Ovary (tissue), 3 donors: Measurements from ENCODE around the gene CYFIP1.

ENCODE experiments used
- CTCF ChIP-seq, 3 donors: fragments of 450-650 bp in 2 of 3; fragments of 200-600 bp in 1 of 3; IDR thresholded peaks; one replicate each; pipeline versions ENCODE4 v1.5.1 to v1.8.0; 2016 to 2022; ENCODE audit warnings: antibody characterized with exemption in 3 of 3, mild to moderate bottlenecking in 1 of 3
- EP300 ChIP-seq: sonication (generic); formaldehyde crosslinking; IDR thresholded peaks from one replicate; pipeline ENCODE4 v1.6.1; 2017; ENCODE audit warnings: antibody characterized with exemption
- donor health status: DM: no; HTN: no; CAD: no.

GRCh38 chr15:22916606-22917350 is 63.4 kb downstream of the CYFIP1 start:
- TF ChIP-seq CTCF (IDR thresholded peaks at IDR 0.05): no peak
- TF ChIP-seq EP300: no peak
